Panc1 (cell line): ENCODE data around the gene XKR8. TPM values are rescaled to one million over a fixed set of nuclear protein-coding genes. Genes with fewer than 3 reads are reported as not detected.

Source experiments
- ATAC-seq: fragments of 200-7000 bp; cut with Tn5 transposase; 2 replicates; pipeline ENCODE4 v1.9.1; 2020; ENCODE audit warnings: mild to moderate bottlenecking, moderate library complexity
- BruUV-seq: library from RNA; stranded (reverse); fragments of 400-500 nt; replicated peaks from 2 replicates; lab custom pipeline; 2021; lab: Mats Ljungman, UMichigan
- CTCF ChIA-PET: fragments of 300-600 bp; sonication (Branson Sonifier 250); formaldehyde crosslinking; loops from one replicate; lab custom pipeline; 2022; ENCODE audit warnings: antibody characterized with exemption; lab: Charles Lee
- POLR2A ChIA-PET: fragments of 300-600 bp; sonication (Branson Sonifier 250); formaldehyde crosslinking; loops from one replicate; lab custom pipeline; 2022; ENCODE audit warnings: antibody characterized with exemption; lab: Charles Lee
- DNase-seq: peaks from one replicate; pipeline ENCODE4 v3.0.0-alpha.2; 2010; ENCODE audit warnings: low read depth, low spot score
- H3K27ac ChIP-seq: 2 replicates; pipeline ENCODE4 v1.5.1; 2011; ENCODE audit warnings: mild to moderate bottlenecking, low read length, inconsistent platforms
- H3K27me3 ChIP-seq: fragments of 200-500 bp; sonication (Bioruptor generic); 2 replicates; pipeline ENCODE4 v1.6.0; 2014; ENCODE audit warnings: low read length, inconsistent platforms; ENCODE audit not compliant: control insufficient read depth, insufficient read depth
- H3K36me3 ChIP-seq: fragments of 200-500 bp; sonication (Bioruptor generic); 2 replicates; pipeline ENCODE4 v1.5.1; 2014; ENCODE audit warnings: inconsistent platforms, mild to moderate bottlenecking, low read length, moderate library complexity; ENCODE audit not compliant: control insufficient read depth, insufficient read depth
- H3K4me1 ChIP-seq: 2 replicates; pipeline ENCODE4 v1.5.1; 2011; ENCODE audit warnings: inconsistent platforms, mild to moderate bottlenecking, low read length, moderate library complexity; ENCODE audit not compliant: control insufficient read depth, insufficient read depth
- H3K4me3 ChIP-seq, 2 experiments: 2 replicates each; pipeline ENCODE4 v1.5.1; 2011 to 2012; ENCODE audit warnings: low read depth in 2 of 2, low read length in 2 of 2, mild to moderate bottlenecking in 2 of 2, inconsistent platforms in 1 of 2, moderate library complexity in 1 of 2
- H3K9me3 ChIP-seq: fragments of 200-500 bp; sonication (Bioruptor generic); 2 replicates; pipeline ENCODE4 v1.5.1; 2014; ENCODE audit warnings: low read depth, mild to moderate bottlenecking, inconsistent platforms, low read length, moderate library complexity; ENCODE audit not compliant: control insufficient read depth, insufficient read depth
- POLR2AphosphoS5 ChIP-seq: IDR thresholded peaks from 2 replicates; pipeline ENCODE4 v1.6.1; 2012; ENCODE audit warnings: mild to moderate bottlenecking, low read depth, low read length, moderate library complexity
- SIN3A ChIP-seq: IDR thresholded peaks from 2 replicates; pipeline ENCODE4 v1.6.1; 2012; ENCODE audit warnings: low read depth, mild to moderate bottlenecking, low read length, moderate library complexity, borderline replicate concordance; ENCODE audit not compliant: insufficient read depth
- TCF7L2 ChIP-seq: IDR thresholded peaks from 2 replicates; pipeline ENCODE4 v1.6.1; 2011; ENCODE audit warnings: mild to moderate bottlenecking, low read depth, low read length, inconsistent platforms
- in situ Hi-C: cut with HindIII; loops from 2 replicates; pipeline ENCODE4 v1.10.0; 2016; ENCODE audit warnings: low sequenced_read_pairs, low pct_unique_long_range_greater_than_20kb
- intact Hi-C: fragments of 100-400 bp; cut with micrococcal nuclease; formaldehyde crosslinking; loops from one replicate; pipeline ENCODE4 v1.10.0; 2022; ENCODE audit not compliant: unreplicated experiment
- total RNA-seq: library from RNA; stranded (reverse); gene quantifications from one replicate; pipeline ENCODE4 v1.2.1, GENCODE V29; 2021; ENCODE audit not compliant: unreplicated experiment
- TF ChIP-seq, protein P1 (sequence below), 2 experiments: IDR thresholded peaks; 2 replicates each; pipeline ENCODE4 v1.6.1; 2011 to 2012; ENCODE audit warnings: low read depth in 2 of 2, control low read depth in 1 of 2, low read length in 1 of 2, mild to moderate bottlenecking in 1 of 2, moderate library complexity in 1 of 2; ENCODE audit not compliant: insufficient read depth in 1 of 2
- TF ChIP-seq, protein P2 (sequence below): fragments of 450-650 bp; IDR thresholded peaks from 2 replicates; pipeline ENCODE4 v1.5.1; 2017; ENCODE audit warnings: mild to moderate bottlenecking

The XKR8 gene
- total RNA-seq, 1 experiment from 2014 or later, result 10.6 TPM

DNA sequence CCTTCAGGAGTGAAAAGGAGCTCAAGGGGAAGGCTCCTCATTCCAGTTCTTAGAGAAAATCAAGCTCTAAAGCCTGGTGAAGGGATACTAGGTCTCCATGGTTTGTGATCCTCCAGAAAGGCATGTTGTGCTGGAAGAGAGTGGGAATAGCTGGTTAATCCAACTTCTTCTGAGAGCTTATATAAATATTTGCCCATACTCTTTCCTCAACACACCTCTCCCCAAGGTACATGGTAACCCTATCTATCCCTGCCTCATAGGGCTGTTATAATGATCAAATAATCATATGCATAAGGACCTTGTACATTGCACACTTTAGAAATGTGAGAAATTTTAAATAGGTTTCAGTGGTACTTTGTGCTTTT, 14.6 kb downstream of the XKR8 start:
- H3K27ac ChIP-seq, result no peak overlapping the region
- no peaks in the 10 kb centered on the region for H3K27me3 ChIP-seq
- DNase-seq (no peak), ATAC-seq (no peak)
- ChIA-PET POLR2A (no interaction called here), CTCF (no interaction called here)
- BruUV-seq, result no TSS peak
- H3K4me1 ChIP-seq, result no peaks in the 10 kb centered on the region
- no peaks in the 10 kb centered on the region; the same call in 1 of the 2 replicates for H3K36me3 ChIP-seq
- TF ChIP-seq SIN3A (no peak), TCF7L2 (no peak), POLR2AphosphoS5 (no peak)
- TF ChIP-seq, protein P1, sequence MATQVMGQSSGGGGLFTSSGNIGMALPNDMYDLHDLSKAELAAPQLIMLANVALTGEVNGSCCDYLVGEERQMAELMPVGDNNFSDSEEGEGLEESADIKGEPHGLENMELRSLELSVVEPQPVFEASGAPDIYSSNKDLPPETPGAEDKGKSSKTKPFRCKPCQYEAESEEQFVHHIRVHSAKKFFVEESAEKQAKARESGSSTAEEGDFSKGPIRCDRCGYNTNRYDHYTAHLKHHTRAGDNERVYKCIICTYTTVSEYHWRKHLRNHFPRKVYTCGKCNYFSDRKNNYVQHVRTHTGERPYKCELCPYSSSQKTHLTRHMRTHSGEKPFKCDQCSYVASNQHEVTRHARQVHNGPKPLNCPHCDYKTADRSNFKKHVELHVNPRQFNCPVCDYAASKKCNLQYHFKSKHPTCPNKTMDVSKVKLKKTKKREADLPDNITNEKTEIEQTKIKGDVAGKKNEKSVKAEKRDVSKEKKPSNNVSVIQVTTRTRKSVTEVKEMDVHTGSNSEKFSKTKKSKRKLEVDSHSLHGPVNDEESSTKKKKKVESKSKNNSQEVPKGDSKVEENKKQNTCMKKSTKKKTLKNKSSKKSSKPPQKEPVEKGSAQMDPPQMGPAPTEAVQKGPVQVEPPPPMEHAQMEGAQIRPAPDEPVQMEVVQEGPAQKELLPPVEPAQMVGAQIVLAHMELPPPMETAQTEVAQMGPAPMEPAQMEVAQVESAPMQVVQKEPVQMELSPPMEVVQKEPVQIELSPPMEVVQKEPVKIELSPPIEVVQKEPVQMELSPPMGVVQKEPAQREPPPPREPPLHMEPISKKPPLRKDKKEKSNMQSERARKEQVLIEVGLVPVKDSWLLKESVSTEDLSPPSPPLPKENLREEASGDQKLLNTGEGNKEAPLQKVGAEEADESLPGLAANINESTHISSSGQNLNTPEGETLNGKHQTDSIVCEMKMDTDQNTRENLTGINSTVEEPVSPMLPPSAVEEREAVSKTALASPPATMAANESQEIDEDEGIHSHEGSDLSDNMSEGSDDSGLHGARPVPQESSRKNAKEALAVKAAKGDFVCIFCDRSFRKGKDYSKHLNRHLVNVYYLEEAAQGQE (IDR thresholded peaks at IDR 0.05; ENCODE audit: insufficient read depth in 1 of 2, low read depth in 2 of 2, low read length in 1 of 2), result no peak
- TF ChIP-seq, protein P2, sequence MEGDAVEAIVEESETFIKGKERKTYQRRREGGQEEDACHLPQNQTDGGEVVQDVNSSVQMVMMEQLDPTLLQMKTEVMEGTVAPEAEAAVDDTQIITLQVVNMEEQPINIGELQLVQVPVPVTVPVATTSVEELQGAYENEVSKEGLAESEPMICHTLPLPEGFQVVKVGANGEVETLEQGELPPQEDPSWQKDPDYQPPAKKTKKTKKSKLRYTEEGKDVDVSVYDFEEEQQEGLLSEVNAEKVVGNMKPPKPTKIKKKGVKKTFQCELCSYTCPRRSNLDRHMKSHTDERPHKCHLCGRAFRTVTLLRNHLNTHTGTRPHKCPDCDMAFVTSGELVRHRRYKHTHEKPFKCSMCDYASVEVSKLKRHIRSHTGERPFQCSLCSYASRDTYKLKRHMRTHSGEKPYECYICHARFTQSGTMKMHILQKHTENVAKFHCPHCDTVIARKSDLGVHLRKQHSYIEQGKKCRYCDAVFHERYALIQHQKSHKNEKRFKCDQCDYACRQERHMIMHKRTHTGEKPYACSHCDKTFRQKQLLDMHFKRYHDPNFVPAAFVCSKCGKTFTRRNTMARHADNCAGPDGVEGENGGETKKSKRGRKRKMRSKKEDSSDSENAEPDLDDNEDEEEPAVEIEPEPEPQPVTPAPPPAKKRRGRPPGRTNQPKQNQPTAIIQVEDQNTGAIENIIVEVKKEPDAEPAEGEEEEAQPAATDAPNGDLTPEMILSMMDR, result no peak
- intact Hi-C loops (no loop called here), in situ Hi-C loops (no loop called here)
- no peaks in the 10 kb centered on the region for H3K9me3 ChIP-seq
- H3K4me3 ChIP-seq, result no peak overlapping the region

DNA sequence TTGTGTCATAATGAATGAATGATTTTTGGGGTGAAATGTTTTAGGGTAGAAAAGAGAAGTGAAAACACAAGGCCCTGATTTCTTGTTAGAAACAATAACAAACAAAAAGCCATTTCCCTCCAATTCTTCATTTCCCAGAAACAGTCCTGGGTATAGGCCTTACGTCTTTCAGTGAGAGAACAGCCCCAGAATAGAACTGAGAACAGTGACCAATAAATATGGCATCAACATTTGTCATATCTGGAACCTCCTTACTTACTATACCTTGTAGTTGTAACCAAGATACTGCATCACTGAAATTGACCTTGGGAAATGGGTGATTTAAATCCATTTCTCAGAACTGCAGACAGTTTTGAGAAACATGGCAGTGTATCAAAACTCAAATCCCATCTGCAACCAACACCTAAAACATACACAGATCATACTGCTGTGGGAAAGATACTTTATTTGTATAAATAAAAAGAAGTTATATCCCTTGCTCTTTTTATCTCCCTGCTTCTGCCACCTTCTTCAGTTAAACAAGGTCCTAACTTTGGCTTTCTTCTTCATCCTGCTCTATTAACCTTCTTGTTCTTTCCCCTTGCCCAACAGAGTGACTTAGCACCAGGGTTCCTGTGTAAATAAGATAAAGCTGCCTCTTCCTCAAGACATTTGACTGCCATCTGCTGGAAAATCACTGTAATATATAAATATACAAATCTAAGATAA, 19.5 kb downstream of the XKR8 start:
- no TSS peak for BruUV-seq
- H3K36me3 ChIP-seq, result no peaks in the 10 kb centered on the region
- intact Hi-C loops, result loop anchor here (2.0 kb wide), 1 partner anchor 119 kb away; no protein-coding TSS in a partner anchor
- H3K4me3 ChIP-seq, result no peak overlapping the region
- H3K27me3 ChIP-seq, result no peaks in the 10 kb centered on the region
- DNase-seq (no peak), ATAC-seq (peak; percentile 62)
- ChIA-PET POLR2A (no interaction called here), CTCF (interaction anchor here (1.0 kb wide), 1 partner anchor 121 kb away, joined by 3 read pairs; no protein-coding TSS in a partner anchor)
- in situ Hi-C loops, result no loop called here
- TF ChIP-seq, protein P2, result peak; percentile 59; the same call in 1 of the 2 replicates
- no peak for TF ChIP-seq SIN3A
- no peak overlapping the region for H3K27ac ChIP-seq
- no peaks in the 10 kb centered on the region for H3K4me1 ChIP-seq
- H3K9me3 ChIP-seq, result no peaks in the 10 kb centered on the region
